Sigmoid colon (tissue), 3 donors: ENCODE measurements around the gene MYO5B.

Experiments
- CTCF ChIP-seq, 4 experiments: fragments of 450-650 bp in 3 of 4; fragments of 200-600 bp in 1 of 4; IDR thresholded peaks; one replicate each; pipeline ENCODE4 v1.5.1; 2016 to 2019; ENCODE audit warnings: antibody characterized with exemption in 4 of 4, mild to moderate bottlenecking in 3 of 4, moderate library complexity in 2 of 4
- POLR2A ChIP-seq, 2 donors: fragments of 450-650 bp; IDR thresholded peaks; one replicate each; pipeline ENCODE4 v1.6.1; 2016; ENCODE audit warnings: antibody characterized with exemption in 2 of 2, mild to moderate bottlenecking in 2 of 2, moderate library complexity in 2 of 2

DNA sequence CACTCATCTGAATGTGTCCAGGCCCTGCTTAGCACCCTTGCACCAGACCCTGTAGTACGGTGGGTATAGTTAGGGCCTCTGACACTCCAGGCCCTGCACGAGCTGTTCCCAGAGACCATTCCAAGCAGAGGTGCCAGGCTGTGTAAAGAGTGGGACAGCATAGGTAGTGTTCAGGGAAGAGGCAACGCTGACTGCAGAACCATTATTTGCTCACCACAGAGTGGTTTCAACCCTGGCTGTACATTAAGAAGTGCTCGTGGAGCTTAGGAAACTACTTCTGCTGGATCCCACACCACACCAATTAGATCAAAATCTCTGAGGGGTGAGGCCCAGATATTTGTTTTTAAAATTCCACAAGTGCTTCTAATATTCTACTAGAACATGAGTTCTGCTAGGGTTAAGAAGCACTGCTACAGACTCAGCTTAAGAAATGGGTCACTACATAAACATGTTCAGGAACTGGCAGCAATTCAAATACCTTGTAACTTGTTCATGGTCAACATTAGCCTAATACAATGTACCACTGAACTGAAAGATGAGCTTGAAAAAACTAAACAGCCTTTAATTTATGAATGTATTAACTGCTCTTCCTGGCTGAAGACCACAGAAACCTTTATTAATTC, 183.0 kb downstream of the MYO5B start:
- no peak for TF ChIP-seq CTCF (IDR thresholded peaks at IDR 0.05)
- no peak for TF ChIP-seq POLR2A (IDR thresholded peaks at IDR 0.05)
